NCI-H524 (cell line): ENCODE results near the gene INSIG2.
"Not testable (repeated sequence)": the region's sequence is repeated elsewhere in the genome, so short reads cannot be mapped to it uniquely, and the experiment has no call there.

Experiments used
- DNase-seq, 2 experiments: peaks; one replicate each; lab custom pipeline; 2025; lab: John Stamatoyannopoulos, UW

Gene INSIG2

DNA sequence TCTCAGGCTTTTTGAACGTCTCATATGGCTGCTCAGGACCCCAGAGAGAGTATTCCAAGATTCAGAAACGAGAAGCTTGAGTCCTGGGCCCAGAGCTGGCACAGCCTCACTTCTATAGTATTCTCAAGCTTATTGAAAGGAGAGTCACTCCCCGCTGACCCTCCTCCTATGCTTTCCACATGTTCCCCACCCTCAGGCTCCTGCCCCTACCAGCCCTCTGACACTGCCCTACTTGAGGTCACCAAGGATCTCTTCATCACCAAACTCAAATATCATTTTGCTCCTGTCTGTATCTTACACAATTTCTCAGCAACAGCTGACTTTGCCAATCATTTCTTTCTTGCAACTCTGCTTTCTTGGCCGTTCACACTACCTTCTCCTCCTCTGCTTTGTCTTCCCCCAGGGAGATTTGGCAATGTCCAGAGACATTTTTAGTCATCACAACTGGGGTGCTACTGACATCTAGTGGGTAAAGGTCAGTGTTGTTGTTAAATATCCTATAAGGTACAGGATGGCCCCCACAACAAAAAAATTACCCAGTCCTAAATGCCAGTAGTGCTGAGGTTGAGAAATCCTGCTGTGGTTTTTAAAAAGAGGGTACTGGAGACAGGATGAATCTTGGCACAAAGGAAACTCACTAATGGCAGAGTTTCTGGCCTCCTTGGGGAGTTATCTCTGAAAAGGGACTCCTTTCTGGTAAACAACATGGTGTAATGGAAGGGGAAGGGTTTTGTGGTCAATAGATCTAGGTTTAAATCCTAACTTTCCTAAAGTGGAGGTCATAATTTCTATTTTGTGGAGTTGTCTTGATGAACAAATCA is 26.9 kb upstream of the INSIG2 start:
- DNase-seq = peak; percentile 11 to 36

DNA sequence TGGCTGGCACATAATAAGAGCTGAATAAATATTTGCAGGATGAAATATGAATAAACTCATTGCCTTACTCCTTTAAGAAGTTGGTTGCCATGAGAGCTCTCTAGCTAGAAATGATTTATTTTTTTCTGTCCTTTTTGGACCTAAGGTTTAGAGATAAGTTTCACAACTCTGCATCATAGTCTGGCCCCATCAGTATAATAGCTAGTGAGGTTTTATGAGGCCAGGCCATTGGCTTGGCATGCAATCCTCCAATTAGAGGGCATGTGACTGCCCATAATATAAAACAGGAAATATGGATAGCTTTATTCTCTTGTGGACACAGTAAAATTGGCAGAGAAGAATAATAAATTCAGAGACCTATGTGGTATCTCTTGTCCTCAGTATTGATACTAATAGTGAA is 26.2 kb upstream of the INSIG2 start:
- no peak for DNase-seq

DNA sequence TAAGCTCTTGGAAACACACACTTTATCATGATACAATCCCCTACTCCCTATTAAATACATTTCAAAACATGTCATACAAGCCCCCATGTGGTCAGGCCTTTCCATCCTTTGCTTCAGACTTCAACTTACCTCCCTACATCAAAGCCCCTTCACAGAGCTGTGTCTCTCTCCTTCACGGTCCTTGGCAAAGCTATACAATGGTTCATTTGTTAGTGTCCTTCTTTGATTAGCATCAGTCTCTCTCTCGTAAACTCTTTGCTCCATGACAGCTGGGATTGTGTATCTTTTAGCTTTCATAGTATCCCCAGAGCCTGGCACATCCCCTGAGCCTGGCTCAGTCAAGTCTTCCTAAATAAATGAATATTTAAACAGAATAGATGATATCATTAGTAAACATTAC is 25.6 kb upstream of the INSIG2 start:
- no peak for DNase-seq

DNA sequence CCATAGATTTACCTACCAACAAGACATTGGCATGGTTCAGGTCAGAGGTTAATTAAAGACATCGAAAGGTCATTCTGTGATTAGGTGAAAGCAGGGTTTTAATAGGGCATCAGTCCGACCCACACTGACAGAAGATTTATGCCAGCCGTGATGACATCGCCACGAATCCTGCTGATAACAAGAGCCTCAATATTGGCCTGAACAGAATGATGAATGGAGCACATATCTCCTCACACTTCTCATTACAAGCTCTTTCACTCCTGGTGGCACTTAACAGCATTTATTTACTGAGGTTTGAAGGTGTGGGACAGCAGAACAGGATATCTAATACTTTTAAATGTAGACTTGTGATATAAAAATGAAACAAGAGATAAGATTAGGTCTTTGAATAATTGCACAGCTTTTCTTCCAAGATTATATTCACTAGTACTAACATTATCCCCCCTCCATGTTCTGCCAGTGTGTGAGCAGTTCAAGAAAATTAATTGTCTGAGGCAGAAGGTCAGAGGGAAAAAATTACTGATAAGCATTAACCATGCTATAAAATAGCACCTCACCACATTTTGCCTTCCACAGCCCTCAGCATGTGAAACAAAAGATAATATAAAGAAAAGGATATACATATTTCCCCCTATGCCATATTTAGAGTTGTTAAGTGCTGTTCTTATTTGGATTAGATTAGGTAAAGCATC is 23.1 kb upstream of the INSIG2 start:
- no peak for DNase-seq

DNA sequence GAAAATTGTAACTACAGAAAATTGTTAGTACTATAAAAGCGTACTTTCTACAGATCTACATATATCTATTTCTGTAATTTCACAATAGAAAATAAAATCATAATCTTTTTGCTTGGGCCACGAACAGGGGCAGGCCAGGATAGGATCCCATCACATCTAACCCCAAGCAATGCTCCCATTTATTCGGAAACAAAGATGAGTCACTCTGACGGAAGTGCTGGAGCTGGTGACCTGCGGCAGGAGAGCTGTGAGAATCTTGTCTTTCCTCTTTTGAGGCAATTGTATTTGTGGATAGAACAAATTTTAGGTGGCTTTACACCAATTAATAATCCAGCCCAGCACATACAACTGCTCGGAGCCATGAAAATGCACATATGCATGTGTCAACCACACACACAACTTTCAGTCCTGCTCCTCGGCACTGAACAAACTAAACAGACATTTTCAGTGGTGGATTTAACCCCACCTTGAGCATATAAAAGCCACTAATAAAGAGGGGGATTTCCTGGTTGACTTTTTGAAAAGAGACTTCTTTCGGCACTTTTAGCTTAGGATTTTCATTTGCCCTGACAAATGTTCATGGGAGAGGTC is 22.3 kb upstream of the INSIG2 start:
- no peak for DNase-seq

DNA sequence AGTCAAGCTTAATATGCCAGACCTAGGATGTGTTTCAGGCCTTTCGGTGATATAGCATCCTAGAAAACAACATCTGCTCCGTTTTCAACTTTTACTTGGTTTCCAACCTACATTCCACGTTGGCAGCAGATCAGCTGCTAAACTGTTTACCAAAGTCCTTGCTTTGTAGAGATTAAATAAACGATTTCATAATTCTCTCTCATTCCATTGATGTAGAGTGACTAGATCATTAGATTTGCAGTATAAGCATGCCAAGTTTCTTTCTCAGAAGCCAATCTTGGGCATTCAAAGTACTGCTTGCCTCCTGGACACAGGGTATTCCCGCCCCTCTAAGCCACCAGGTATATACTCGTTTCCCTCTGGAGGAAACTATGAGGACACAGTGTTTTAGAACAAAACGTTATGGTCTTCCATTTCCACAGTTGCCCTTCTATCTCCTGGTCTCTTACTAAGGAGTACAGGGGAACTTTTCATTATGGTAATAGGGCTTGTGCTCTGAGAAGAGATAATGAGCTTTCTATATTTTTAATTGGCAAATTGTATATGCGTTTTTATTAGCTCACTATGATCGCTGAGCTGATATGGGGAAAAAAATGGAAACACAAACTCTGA is 10.5 kb upstream of the INSIG2 start:
- DNase-seq = no peak

DNA sequence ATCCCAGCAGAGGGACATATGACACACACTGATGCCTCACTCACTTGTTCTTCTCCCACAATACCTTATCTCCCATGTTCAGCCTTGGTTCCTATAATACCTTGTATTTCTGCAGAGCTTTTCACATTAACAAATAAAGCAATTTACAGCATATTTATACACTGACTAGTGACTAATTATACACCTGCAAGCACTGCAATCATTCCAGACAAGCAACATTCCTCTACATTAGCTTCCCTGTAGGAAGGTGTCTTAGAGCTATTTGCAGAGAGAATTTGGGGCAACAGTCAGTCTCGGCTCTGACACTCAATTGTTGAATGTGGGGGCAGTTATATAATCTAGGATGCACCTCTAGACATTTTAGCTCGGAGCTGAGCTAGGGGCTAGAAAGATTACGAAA is 9.5 kb upstream of the INSIG2 start:
- DNase-seq = no peak

DNA sequence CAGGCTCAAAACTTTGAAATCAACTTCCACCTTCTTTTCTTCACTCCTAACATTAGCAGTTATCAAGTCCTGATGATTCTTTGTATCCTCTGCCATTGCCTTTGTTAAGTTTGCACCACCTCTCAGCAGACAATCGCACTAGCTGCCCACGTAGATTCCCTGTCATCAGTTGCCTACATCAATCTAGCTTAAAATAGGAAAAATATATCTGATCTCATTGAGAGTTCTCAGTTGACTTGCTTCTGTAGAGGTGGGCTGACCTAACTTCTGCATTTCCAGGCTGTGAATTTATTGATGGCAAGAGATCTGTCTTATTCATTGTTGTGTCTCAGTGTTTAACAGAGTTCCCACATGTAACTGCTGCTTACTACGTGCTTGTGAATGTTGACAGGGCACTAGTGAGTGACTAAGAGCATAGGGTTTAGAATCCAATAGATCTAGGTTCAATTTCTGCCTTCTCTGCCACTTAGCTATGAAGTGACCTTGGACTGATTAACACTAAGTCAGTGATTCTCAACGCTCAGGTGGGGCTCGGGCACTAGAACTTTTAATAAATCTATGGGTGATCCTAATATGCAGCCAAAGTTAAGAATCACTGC is 3.7 kb upstream of the INSIG2 start:
- DNase-seq = no peak

DNA sequence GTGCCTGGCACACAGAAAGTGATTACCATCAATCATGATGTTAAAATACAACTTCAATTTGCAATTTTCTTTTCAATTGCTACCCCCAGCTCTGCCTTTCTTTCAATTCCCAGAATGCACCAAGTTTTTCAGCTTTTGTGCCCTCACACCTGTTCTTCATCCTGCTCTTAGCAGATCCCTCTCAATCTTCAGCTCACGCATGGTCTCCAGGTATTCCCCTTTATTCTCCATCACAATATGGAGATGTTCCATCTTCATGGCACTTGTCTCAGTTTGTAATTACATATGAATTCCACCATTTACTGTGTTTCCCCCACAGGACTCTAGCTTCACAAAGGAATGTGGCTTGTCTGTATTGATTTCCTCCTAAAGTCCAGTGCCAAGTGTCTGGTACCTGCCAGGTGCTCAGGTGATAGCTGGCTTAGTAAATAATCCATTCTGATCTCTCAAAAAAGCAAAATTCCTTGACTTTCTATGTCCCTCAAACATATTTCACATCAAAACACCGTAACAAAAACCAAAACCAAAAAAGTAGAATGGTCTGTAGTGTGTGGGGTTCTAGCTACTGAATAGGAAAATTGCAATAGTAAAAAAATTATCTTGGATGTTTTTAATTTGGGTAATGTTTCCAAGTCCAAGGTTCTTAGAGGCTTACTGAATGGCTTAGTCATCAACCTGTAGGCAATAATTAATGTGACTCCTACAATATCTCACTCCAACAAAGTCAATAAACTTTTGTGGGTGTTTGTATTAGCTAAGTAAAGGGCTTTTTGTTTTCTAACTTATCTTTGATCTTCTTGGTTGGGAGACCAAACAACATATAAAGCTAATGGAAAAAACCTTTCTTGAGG is 2.9 kb upstream of the INSIG2 start:
- no peak for DNase-seq

DNA sequence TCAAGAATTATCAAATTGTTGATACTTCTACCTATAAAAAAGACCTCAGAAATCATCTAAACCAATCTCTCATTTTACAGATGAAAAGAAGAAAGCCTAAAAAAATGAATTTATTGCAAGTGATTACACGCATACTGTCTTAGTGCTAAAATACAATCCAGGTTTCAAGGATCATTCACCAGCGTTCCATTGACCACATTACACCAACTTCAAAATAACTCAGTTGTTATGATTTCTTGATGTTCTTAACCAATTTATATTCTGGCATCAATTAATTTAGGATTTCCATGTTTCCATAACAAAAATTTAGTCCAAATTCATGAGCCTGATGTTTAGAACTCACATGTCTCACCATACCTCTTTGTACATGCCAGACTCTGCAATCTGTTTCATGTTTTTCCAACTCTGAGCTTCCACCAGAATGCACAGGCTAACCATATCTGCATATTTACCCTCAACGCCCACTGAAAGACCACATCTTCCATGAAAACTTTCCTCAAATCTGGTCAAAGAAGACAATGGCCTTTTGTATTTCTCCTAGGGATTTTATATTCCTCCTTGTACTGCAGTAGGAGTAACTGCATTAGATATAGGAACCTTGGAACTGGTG is 2.1 kb upstream of the INSIG2 start:
- DNase-seq = no peak

DNA sequence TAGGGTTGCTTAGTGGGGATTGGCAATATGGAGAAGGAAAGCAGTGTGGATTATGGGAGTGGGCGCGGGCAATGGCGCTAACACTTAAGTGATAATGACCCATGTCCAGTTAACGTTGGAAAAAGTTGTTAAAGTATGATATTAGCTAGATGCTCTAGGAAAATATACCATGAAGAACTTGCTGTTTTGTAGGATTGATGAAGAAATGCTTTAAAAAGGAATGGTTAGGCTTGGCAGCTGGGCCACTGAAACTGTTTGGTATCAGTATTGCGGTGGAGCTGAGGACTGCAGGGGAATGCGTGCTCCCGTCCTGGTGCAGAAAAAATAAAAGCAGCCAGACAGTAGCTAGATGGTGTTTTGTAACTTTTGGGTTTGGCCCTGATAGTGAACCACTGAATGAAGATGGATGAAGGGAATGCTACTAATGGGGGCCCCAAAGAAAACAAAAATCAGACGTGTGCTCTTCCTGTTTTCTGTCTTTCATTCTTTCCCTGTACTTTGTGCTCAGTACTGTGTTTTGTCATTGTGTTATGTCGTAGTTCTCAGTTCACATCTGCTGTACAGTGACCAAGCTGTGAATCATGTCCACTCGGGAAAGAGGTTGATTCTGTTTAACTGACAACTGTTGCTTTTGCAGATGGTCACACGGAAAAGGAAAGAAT is 999 bp downstream of the INSIG2 start:
- DNase-seq = peak in 1 of 2 experiments; percentile 15

DNA sequence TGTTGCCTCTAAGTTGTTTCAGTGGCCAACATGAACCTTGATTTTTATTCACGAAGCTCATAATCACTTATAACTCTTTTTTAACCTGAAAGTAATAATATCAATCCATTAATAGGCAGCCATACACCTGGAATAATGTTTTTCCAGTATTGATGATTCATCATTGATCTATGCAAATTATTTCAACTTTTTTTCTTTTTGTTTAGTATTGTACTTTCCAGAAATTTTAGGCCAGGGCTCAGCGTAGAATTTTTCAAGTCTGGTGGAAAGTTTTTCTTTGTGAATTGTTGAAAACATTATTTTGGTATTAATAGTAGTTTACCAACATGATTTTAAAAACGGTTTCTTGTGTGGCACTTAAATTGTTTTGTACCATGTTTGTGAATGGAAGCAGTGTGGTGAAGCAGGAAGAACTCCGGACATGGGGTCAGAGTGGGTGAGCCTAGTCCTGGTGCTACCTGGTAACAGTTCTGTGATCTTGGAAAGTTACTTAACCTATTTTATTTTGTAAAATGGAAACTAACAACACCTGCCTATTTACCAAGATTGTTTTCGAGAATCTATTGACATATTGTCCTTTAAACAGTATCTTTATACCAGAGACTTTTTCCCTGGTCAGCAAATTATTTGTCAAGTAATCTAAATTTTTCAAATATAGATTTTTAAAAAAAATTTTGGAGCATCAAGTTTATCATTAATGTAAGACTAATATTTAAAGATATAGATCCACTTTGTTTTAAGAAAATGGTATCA is 2.3 kb downstream of the INSIG2 start:
- DNase-seq = no peak

DNA sequence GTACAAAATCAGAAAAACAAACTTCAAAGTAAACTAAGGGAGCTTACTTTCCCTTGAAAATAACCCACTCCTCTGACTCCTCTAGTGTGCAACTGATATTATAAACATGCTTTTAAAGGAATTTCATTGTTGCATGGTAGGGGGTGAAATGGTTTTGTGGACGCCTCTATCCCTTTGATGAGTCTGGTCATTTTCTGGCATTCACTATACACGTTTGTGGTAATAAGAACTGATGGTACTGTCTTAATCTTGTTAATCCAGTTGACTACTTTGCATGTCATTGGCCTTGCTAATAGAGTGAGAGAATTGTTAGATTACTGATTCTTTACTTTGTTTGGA is 2.8 kb downstream of the INSIG2 start:
- no peak for DNase-seq

DNA sequence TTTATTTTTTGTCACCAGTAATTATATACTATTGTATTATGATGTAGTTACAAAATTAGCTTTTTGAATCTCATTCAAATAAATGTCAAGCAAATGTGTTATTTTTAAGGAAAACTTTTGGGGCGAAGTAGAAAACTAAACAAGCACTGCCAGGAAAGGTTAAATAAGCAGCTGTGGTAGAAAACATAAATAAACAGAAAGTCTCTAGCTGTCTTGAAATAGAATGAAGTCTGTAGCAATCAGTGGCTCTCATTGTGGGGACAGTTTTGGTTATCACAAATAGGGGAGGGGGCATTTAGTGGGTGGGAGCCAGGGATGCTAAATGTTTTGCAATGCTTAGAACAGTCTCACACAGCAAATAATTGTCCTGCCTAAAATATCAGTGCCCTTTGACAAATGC is 3.4 kb downstream of the INSIG2 start:
- DNase-seq = no peak

DNA sequence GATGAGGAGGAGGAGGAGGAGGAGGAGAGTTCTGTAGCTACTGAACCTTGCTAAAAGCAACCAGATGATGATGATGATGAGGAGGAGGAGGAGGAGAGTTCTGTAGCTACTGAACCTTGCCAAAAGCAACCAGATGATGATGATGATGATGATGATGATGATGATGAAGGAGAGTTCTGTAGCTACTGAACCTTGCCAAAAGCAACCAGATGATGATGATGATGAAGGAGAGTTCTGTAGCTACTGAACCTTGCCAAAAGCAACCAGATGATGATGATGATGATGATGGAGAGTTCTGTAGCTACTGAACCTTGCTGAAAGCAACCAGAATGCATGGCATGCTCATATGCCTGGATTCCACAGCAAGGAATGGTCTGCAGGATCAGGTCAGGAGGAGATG is 5.8 kb downstream of the INSIG2 start:
- not testable (repeated sequence) for DNase-seq

DNA sequence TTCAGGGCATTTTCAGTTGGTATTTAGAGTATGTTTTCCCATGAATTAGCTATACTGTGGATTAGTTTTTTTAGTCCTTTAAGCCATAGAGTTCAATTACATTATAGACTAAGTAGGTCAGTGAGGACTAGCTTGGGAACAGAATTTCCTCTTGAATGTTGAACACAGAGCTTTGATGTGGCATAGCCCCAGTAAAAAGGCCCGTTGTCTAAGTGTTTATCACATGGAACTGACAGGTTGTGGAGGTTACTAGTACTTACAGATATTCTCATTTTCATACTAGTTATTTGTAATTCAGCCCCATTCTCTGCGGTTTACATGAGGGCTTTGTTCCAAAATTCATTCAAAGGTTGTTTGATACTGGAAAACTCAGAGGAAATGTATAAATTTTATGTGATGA is 6.2 kb downstream of the INSIG2 start:
- DNase-seq = no peak

DNA sequence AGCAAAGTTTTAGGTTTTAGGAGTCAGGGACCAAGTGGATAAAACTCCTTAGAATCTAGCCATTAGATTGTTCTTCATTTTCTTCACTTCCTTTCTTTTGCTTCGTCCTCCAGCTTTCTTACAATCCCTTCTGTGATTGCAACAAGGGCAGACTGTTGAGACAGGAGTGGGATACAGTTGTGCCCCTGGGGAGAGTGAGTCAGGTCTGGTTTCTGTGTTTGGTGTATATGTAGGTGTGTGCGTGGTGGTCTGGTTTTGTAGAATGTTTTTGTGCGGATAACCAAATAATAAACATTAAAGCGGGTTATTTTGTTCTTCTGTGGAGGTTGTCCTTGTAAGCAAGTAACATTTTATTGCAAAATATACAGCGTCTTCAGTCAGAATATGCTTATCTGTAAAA is 7.3 kb downstream of the INSIG2 start:
- peak; percentile 8 to 52 for DNase-seq

DNA sequence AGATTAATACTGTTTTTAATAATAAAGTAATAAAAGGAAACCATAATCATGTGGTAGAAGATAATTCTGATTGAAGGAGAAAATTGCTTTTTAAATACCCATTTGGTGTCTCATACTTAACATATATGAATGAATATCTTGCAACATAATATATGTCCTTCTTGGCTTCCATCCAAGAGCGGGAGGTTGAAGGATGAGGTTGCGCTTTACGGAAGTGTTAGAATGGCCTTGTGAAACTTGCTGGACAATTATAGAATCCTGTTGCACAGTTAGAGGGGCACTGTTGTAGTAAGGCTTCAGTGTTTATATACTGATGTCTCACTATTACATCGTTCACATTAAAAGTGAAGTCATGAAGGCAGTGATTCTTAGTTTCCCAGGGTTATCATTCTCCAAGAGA is 9.4 kb downstream of the INSIG2 start:
- no peak for DNase-seq

DNA sequence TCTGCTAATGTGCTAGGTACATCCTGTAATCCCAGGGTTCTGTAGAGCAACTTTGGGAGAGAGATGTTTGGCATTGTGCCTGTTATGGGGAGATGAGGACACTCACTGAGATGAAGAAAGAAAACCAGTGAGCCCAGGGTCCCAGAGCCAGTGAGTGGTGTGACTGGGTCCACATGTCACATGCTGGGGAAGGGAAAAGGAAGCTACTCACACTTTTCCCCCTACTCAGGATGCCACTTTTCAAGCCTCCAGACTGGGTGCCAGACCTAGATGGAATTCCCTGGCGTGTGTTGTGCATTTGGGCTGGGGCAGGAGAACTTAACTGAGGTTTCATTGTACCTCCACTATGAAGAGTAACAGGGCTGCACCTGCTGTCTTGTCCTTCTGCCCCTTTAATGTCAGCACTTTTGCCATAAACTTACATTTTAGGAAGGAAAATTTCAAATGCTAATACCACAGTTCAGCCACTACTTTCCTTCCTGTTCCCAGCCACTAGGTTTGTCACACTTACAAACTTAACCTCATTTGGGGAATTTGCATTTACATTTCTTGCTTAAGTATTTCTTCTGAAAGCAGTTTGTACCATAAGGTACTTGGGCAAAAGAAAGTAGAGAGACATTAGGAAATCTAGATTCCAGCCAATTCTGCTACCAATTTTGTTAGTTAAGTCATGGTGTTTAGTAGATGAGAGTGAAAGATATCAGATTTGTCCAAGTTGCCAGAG is 10.2 kb downstream of the INSIG2 start:
- no peak for DNase-seq
